HG03442 (cell line): Measurements from ENCODE around the gene SPINK9.
A peak's percentile ranks its signal among the peaks of the same experiment; 100 is the strongest.
"Not testable (repeated sequence)": the region's sequence is repeated elsewhere in the genome, so short reads cannot be mapped to it uniquely, and the experiment has no call there.

ENCODE experiments used
- ATAC-seq: cut with Tn5 transposase; IDR thresholded peaks from one replicate; pipeline ENCODE4 v1.9.1; 2021; ENCODE audit warnings: mild to moderate bottlenecking, moderate library complexity; ENCODE audit not compliant: unreplicated experiment

Gene SPINK9, protein sequence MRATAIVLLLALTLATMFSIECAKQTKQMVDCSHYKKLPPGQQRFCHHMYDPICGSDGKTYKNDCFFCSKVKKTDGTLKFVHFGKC

DNA sequence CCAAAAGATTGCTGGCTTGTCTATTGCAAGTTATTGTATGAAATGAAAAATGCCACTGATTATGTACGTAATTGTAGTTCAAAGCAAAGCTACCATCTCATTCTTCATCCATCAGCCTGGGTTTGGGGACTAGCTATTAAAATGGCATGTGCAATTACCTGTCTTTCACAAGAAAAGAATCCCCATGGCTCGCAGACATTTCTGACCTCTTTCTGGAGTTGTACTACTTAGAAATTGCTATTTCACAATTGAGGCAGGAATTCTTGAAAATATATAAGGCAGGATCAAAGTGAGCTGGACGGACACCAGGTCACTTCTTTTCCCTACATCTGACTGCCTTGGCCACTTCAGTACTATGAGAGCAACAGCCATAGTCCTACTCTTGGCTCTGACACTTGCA lies at the start of gene SPINK9:
Gene SPINK9, plus strand, starts transcription at position 301 of the 400 bp plus-strand sequence. Its CDS starts 55 bp downstream, at position 356.
- no peak for ATAC-seq

DNA sequence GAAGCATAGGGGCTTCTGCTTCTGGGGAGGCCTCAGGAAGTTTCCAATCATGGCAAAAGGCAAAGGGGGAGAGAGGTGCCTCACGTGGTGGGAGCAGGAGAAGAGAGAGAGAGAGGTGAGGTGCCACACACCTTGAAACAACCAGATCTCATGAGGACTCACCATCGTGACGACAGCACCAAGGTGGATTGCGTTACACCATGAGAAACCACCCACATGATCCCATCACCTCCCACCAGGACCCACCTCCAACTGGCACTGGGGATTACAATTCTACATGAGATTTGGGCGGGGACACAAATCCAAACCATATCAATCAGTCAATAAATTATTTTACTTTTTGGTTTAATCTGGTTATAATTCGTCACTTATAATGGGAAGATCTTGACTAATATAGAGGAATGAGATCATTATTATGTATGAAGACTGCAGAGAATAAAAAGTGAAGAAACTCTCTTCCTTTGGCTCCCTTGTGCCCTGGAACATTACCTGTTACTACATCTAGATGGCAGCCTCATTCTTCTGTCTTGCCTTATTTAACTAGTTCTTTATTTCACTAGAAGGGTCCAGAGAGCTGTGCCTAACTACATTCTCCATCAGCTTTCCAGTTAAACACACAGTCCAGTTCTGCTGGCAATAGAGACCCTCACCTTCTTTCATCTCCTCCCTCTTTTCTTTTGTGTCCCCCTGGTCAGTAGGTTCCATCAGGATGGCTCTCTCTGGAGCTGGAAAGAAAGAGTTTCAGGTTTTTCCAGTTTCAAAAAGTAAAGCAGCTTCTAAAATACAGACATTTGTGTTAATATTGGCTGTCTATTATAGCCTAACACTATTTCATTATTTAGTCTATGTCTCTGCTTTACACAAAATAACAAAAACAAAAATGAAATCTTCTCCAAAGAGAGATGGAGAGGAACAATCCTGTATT lies 44.8 kb upstream of the SPINK9 start:
- ATAC-seq, result peak; percentile 50

DNA sequence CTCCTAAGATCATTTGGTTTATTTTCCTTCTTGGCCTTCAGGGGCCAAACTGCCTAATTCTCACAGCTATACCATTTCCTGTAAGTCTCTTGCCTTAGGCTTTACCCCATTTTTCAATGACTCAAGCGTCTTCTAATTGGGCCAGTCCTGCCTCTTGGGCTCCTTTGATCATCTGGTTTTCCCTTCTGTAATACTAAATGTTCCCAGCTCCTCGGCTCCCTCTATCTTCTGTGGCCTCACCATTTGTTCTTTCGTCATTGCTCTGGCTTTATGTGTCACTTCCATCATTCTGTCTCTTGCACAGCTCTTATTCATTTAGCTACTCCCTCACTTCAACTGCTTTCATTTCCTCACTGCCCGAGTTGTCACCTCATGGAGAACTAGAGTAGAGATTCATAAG lies 37.6 kb upstream of the SPINK9 start:
- ATAC-seq, result no peak

DNA sequence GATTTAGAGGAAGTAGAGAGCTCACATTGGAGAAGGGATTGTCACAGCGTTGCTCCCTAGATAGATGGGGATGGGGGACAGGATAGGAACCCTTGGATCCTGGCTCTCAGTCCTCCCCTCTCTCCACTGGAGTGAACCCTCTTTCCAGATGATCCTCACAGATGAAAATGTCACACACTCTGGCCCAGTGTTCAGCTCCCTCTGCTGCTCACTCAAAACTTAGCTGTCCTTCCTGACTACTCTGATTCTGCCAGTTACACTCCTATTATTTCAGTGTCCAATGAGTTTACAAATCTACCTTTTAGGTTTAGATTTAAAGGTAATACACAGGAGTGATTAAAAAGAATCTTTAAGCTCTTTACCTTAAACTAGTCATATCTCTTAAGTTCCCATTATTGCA lies 28.9 kb upstream of the SPINK9 start:
- ATAC-seq, result no peak

DNA sequence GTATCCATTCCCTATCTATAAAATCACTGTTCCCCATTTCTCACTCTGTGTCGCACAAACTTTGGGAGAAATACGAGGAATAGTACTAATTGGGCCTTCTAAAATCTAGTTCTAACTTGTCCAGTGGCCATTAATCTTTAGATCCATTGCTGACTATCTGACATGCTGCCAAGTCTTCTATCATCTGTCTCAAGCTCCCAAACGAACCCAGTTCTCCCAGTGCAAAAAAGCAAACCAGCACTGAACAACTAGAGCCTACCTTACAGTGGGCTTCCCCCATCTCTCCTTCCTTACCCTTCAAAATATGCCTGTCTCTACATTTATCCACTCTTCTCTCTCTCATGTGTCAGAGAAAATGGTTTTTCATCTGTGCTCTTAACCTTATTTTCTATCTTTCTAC lies 26.3 kb upstream of the SPINK9 start:
- no peak for ATAC-seq

DNA sequence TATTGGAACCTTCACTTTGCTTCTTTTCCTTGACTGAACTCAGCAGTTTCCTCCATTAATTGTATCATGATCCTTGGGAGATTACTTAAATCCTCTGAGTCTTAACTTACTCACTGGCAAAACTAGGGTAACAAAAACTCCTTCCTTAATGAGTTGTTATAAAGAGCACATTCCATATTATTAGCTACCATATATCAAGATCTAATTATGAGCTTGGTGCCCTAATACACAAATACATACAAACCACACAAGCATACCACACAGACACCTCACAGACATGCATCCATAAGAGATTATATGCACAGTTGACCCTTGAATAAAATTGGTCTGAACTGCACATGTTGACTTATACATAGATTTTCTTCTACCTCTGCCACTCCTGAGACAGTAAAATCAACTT lies 25.6 kb upstream of the SPINK9 start:
- ATAC-seq, result no peak

DNA sequence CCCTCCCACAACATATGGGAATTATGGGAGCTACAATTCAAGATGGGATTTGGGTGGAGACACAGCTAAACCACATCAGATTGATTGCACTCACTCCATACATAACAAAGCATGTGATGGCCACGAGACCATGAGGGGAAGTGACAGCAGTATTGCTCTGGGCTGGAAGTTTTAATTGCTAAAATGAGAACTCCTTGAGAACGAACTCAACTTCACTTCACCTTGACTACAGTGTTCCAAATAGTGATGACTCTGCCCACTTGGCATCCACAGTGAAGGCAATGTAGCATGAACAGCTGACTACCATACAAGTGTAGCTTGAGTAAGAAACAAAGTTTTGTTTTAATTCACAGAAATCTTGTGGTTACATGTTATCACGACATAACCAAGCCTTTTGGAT lies 23.9 kb upstream of the SPINK9 start:
- no peak for ATAC-seq

DNA sequence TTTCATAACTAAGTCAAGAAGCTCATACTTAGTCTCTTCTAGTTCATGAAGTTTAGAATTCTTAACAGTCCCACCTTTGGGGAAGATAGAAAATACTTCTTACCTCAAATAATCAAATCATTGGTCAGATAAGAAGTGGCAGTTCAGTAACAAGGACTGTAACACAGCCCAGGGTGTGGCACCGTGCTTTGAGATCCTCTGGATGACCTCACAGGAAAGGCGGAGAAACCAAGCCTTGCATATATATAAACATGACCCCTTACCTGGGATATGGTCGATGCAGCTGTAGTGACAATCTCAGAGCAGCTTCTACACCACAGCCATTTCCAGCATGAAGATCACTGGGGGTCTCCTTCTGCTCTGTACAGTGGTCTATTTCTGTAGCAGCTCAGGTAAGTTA lies 23.2 kb upstream of the SPINK9 start, which contains the start of gene SPINK7:
Gene SPINK7, plus strand, starts transcription at position 271 of the 400 bp plus-strand sequence. Its CDS starts 61 bp downstream, at position 332.
- ATAC-seq, result no peak

DNA sequence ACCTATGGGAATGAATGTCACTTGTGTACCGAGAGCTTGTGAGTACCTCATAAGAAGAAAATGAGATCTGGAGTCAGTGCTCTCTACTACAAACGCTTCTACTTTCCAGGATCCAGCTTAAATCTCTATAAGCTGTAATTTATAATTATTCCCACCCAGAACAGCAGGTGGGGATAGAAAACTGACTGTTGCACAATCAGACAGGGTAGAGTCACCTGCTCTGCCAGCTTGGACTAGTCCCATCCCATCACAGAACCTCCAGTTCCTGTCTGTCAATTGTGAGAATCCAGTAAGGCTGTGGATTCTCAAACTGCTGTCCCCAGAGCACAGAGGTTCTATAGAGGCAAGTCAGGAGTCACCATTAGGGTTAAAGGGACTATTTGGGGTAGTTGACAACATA lies 21.2 kb upstream of the SPINK9 start:
- no peak for ATAC-seq

DNA sequence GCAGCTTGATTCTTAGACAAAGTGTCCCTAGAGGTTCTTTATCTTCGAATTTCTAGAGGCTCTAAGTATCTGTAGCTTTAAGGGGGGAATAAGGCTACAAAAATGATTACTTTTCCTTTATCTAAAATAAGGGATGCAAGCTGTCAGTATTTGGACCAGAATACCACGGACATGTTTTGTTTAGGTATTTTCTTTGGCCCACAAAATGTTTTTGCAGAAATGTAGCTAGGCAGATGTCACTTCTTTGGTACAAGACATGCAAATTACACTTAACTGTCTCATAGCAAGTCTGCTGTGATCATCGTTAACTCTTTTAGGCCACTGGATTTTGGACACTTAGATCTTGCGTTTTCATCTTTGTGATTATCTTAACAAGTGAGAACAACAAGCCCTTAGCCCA lies 20.6 kb upstream of the SPINK9 start:
- no peak for ATAC-seq

DNA sequence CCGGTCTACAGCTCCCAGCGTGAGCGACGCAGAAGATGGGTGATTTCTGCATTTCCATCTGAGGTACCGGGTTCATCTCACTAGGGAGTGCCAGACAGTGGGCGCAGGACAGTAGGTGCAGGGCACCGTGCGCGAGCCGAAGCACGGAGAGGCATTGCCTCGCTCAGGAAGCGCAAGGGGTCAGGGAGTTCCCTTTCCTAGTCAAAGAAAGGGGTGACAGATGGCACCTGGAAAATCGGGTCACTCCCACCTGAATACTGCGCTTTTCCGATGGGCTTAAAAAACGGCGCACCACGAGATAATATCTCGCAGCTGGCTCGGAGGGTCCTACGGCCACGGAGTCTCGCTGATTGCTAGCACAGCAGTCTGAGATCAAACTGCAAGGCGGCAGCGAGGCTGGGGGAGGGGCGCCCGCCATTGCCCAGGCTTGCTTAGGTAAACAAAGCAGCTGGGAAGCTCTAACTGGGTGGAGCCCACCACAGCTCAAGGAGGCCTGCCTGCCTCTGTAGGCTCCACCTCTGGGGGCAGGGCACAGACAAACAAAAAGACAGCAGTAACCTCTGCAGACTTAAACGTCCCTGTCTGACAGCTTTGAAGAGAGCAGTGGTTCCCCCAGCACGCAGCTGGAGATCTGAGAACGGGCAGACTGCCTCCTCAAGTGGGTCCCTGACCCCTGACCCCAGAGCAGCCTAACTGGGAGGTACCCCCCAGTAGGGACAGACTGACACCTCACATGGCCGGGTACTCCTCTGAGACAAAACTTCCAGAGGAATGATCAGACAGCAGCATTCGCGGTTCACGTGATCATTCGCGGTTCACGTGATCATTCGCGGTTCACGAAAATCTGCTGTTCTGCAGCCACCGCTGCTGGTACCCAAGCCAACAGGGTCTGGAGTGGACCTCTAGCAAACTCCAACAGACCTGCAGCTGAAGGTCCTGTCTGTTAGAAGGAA lies 15.1 kb upstream of the SPINK9 start:
- ATAC-seq, result not testable (repeated sequence)

DNA sequence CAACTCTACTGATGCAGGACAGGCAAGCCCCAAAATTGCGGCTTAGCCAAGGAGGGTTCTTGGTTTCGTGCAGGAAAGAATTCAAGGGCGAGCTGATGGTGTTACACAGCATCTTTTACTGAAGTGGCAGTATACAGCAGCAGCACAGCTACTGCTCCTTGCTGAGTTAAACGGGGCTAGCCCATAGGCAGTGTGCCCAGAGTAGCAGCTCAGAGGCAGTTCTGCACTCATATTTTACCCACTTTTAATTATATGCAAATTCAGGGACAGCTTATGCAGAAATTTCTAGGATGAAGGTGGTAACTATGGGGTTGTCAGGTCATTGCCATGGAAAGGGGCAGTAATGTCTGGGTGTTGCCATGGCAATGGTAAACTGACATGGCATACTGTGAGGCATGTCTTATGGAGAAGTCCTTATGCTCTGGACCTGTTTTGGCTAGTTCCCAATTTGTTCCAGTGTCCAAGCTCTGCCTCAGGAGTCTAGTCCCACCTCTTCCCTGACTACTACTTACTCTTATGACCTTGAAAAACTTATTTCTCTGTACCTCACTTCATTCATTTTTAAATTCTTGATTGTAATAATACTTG lies 2.0 kb upstream of the SPINK9 start:
- ATAC-seq, result no peak

DNA sequence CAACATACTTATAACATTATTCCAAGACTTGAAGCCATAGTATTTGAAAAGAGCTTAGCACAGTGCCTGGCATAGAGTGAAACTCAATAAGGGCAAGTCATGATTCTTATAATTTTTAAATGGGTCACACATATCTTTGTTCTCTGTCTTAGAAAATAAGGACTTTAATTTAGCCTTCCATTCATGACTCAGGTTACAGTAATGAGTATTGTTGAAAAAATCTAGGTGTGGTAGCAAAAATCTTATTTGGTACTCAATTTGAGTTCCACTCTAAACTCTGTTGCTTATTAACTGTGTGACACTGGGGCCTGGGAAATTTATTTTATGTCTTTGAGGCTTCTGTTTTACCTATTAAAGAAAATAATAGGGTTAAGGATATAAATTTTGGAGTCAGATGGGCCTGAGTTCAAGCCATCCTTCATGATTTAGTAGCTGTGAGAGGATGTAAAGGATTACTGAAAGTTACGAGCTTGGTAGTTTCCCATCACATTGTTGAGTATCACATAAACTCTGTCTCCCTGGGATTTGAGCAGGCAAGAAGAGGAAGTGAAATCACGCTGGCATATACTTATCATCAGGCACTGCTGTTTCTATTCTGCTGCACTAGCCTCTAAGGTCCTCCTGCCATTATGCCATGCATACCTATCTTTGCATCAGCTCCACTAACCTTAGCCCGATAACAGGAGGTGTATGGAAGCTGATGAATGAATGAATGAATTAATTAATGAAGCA lies 1.5 kb downstream of the SPINK9 start:
- ATAC-seq, result peak; percentile 85

DNA sequence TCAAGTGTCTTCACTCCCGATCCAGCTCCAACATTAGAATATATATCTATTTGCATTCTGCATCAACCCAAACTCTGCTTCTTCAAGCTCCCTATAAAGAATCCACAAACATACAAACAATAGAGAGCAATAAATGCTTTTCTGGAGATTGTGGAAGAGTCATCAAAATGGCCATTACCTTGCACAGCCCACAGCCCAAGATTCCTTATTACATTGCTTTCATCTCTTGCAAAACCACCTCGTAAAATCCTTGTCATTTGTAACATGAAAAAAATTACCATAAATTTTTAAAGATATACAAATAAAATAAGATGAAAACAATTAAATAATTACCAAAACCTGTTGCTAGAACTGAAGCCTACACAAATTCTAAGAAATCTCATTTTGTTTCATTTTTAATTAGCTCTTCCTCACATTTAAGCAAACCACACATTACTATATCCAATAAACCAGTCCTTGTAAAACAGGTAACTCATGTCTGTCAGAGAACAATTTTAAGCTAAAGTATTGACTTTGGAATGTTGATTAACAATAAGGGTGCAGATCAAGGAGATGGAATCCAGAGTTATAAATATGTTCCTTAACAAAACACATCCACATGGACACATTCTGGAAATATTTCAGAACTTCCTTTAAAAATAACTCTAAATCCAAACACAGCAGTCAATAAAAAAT lies 7.1 kb downstream of the SPINK9 start:
- ATAC-seq, result no peak

DNA sequence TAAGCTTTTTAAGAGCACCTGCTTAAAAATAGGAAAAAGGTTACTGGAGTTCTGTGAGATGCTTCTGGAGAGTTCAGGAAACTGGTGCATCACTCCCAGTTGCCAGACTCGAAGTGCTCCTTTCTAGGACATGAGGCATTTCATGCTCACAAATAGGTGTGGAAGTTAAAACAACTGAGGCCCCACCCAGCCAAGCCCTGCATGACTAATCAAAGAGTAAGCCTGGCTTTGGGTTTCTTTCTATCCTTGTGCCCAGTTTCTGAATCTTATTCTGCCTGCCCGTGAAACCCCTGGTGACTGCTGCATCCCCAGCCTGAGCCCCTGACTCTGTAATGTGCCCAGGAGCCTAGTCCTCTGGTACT lies 7.7 kb downstream of the SPINK9 start:
- ATAC-seq, result no peak

DNA sequence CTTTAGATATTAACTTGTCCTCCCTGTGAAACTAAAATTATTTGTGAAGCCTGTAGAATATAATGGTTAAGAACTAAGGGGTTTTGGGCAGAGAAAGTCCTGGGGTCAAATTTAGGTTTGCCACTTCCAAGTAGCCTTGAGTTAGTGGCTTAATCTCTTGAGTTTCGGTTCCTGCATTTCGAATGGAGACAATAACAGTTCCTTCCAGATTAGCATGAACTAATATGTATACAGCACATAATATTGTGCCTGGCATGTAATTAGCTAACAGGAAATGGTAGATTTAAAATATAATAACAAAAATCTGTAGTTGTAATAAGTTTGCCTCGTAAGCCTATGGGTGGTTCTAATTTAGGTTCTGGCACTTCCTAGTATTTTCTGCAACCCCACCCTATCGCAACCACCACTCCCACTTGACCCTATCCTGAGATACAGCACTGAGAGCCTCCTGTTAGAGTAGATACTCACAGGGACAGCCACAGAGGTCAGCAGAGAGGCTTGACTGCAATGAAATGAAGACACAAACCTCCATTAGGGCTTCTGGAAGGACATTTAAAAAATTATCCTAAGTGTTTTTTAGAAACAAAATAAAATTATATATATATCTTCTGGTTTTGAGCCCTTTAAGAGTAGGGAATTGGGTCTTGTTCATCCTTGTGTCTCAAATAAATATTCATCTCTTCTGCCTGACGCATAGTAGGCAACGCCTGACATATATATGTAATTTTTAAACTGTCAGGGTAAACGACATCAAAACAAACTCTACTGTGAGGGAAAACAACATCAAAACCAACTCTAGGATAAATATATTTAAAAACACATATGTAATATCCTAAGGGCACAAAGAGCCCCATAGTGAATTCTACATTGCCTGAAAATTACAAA lies 8.5 kb downstream of the SPINK9 start:
- ATAC-seq, result no peak

DNA sequence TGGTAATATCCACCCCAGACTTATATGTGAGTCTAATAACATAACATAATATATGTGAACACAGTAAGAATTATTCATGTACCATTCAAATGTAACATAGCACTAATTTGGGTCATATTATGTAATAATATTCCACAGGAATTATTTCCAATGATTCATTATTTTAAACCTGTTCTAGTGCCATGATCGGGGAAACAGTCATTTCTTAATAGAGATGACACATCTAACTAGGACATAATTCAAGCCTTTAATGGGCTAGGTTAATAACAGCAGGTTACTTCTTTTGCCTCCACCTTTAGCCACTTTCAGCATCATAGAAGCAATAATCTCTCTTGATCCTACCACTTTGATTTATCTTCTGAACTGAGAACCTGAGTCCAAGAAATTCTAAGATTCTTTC lies 12.3 kb downstream of the SPINK9 start:
- no peak for ATAC-seq

DNA sequence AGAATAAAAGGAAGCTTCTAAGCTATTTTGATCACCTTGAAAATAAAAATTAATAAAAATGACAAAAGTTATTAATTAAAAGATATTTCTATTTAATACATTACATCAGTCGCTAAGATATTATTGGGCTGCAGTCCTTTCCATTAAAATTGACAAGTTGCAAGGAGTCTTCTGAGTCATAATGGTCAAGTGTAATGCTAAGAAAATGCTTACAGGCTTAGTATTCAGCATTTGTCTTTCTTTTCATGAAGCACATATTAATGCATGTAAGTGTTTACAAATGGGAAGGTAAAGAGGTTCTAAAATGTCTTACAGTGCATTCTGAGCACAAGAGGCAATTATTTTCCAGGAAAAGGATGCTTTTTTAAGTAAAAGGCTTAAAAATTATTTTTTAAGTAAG lies 17.3 kb downstream of the SPINK9 start:
- no peak for ATAC-seq

DNA sequence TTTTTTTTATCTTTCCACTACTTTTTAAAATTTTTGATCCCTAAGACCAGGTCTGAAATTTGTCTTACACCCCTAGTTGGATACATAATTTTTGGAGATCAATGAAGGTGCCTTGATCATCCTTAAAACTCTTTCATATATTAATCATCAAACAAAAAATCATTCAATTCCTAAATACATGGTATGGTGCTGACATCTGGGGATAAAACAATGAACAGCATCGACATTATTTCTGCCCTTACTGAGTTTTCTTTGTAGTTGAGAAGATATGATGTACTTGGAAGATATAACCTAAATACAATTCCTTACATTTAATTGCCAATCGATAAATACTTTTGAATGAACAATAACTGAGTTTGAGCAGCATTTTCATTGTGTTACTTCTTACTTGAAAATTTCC lies 18.3 kb downstream of the SPINK9 start:
- ATAC-seq, result no peak
